Activated CD4-positive, alpha-beta T cell treated with anti-CD3 and anti-CD28 coated beads, Interleukin-2, amount 50 U/mL, for 24 hours (primary cell): ENCODE results near the gene MS4A15.
"Not testable (repeated sequence)": the region's sequence is repeated elsewhere in the genome, so short reads cannot be mapped to it uniquely, and the experiment has no call there.

Experiments used
- DNase-seq, 2 donors: peaks; one replicate each; pipeline ENCODE4 v3.0.0-alpha.2; 2020; ENCODE audit warnings: low read depth in 1 of 2, low spot score in 1 of 2

MS4A15 gene

DNA sequence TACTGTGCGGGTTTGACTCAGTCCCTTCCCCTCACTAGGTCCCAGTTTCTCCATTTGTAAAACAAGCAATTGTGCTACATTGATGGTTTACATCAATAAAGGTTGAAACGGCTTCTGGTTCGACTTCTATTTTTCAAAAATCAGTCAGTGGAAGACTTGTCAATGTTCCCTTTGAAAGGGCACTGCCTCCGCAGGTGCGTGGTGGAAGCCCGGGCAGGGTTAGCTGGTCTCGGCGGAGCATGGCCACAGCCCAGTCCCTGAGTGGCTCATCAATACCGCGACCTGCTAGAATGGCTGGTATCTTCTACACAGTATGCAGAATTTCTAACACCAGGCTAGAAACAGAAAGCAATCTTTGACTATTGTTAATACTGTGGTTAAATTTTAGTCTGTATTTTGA lies 44.5 kb downstream of the MS4A15 start:
- DNase-seq, result no peak

DNA sequence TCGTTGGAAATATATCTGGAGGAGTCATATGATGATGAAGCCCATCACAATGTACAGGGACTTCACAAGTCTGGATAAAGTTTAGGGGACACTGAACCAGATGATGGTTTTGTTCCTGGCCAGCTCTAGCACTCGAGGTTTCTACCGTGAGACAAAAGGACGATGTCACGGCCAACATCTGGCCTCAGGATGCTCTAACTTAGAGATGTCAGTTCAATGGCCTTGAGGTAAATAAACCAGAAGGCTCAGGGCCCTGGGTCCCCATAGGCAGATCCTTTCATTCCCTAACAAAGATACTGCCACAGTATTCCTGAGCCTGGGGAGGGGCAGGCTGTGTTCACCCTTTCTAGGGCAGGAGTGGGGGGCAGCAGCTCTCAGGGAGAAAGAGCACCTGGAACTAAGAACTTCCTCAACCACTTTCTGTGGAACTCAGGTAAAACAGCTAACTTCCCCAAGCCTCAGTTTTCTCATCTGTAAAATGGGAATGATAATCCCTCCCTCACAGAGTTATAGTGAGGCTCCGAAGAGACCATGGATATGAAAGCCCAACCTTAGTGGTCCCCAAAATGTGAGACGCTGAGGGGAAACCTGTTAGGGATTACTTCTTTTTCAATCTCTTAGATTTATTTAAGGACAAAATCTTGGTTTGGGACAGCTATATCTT lies 46.7 kb downstream of the MS4A15 start:
- no peak for DNase-seq

DNA sequence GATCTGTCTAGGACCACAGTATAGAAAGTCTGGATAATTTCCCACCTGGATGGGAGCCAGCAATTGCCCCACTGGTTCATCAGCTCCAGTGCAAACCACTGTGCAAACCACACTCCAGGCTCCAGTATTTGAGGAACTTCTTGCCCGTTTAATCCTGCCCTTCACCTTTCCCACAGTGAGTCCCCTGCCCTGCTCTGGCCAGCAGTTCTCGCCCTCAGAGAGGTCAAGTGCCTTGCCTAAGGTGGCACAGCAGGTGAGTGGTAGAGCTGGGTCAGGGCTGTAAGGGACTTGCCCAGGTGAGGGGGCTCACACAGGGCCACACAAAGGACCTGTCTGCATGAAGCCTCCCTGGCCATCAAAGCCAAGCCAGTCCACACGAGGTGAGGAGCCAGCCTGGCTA lies 52.6 kb downstream of the MS4A15 start:
- no peak for DNase-seq

DNA sequence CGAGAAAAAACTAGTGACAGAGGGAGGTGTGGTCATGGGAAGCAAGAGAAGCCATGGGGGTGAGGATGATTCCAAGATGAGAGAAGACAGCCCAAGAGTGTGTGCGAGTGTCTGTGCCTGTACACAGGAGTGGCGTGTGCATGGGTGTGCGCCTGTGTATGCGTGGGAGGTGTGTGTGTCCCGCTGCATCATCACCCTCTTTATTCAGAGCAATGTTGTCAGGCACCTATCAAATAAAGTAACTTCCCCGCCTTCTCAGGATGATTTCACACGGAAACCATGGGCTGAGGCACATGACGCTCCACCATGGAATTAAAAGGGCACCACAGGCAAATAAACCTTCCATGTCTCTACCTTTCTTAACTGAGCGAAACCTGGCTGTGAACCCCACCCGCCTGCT lies 53.0 kb downstream of the MS4A15 start:
- DNase-seq, result no peak

DNA sequence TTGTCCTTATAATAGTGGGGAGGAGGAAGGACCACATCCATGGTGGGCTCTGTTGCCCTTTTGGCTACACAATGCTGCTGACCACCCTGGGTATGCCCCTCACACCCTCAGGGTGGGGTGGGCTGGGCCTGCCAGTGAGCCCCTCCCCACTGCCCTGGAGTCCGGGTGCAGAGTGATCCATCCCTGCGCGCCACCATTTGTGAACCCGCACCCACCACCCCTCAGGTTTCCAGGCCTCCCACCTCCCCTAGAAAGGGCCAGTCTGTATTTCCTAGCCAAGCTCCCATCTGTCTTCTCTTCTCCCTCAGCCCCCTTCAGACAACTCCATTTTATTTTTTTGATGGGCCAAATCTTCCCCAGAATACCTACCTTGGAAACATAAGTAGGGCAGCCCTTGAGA lies 53.5 kb downstream of the MS4A15 start:
- no peak for DNase-seq

DNA sequence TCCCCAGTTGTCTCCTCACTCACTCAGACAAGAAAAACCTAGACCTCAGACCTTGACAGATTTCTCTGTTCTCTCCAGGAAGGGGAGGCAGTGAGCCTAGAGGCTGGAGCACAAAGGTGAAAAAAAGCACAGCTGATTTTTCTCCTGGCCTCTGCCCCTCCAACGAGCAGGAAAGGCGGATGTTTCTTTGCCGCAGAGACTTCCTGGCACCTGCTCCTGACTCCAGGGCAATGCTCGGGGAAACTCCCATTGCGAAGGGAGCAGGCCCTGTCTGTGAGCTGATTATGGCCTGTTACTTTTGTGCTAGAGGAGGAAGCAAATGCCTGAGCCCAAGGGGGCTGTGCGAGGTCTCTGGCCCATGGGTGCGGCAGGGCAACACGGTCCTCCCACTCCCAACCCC lies 53.9 kb downstream of the MS4A15 start:
- DNase-seq, result no peak

DNA sequence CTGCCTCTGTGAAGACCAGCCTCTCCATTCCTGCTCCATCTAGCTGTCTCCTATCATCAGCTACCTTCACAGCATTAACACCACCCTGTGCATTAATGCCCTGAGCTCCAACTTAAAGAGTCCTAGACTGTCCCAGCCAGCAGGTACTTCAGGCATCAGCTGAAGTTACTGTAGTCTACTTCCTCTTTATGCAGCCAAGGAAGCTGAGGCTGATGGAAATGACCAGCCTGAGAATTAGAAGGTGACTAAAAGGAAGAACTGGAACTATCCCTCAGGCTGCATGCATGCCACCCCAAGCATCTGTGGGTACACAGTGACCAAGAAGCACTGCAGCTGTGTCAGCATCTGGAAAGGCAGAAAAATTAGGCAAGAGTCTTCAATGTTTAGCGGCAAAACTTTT lies 56.7 kb downstream of the MS4A15 start:
- DNase-seq, result no peak

DNA sequence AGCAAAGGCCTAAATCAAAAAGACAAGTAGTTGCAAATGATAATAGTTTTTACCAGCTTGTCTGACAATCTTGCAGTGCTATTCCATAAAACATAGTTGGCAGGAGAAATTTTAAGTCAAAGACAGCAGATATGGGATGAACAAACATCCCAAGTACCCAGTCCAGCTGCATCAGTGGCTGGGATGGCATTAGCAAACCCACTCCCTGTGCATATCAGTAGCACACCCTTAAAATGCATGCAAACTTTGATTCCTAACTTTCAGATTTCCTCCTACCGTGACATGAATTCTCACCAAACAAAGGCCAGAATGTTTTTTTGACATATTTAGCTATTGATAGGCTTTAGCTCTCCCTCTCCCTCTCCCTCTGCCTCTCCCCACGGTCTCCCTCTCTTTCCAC lies 57.4 kb downstream of the MS4A15 start:
- no peak for DNase-seq

DNA sequence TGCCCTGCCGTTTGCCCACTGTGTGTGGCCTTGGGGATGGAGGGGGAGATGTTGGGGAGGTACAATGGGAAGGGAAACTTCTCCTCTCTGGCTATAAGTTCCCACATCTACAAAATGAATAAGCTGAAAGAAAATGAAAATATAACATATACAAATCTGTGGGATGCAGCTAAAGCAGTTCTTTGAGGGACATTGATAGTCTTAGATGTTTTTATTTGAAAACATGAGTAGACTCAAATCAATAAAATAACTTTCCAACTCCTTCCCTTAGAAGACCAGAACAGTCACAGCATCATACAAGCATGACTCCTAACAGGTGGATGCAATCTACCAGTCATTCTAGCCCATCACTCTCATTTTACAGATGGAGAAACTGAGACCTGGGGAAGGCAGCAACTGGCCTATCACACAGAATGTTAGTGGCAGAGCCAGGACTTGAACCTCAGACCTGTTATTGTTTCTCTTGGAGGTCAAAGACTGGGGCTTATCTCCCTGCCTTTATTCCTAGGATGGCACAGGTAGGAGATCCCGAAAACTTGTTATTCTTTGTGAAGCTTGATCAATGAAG lies 60.0 kb downstream of the MS4A15 start:
- DNase-seq, result no peak

DNA sequence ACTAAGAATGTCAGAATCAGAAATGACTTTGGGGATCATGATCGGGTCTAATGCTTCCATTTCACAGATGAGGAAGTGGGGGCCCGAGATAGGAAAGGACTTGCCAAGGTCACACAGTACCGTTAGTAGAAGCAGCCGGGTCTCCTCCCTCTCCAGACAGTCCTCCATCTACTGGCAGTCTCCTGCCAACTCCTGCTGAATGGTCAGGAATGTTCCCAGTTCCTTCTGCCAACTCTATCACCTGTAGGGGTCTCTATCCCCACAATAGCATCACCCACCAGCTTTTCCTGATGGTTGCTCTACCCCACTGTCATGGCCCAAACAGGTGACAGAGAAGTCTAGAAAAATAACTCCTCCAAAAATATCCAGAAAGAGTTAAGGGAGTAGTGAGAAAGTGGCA lies 61.4 kb downstream of the MS4A15 start:
- no peak for DNase-seq

DNA sequence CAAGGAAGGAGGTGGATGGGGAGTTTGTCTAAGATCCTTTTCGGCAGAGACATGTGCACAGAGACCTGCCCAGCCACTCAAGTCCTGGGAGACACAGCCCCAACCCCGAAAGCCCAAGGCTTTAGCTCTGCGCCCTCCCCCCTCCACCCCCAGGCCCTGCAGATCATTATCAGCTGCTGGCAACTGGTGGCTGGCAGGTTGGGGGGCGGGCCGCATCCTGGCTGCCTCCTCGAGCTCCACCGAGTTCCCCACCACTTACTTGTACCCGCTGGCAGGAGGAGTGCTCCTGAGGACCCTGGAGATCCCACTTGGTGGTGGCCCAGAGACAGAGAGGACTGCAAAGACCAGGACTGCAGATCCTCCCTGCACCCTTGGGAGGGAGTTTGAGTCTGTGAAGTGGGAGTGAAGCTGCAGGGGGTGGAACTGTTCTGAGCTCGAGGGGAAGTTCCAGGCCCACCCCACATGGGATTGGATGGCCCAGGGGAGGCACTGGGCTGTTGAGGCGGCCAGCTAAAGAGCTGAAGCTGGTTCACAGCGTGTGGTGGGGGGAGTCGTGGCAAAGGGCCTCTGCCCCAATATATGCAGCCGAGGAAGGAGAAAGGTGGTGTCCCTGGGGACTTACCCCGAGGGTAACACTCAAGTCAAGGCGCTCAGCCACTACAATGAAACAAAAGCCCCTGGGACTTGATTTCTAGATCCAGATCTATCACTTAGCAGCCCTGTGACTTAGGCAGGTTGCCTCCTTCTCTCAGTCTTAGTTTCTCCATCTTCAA lies 65.3 kb downstream of the MS4A15 start:
- DNase-seq, result no peak

DNA sequence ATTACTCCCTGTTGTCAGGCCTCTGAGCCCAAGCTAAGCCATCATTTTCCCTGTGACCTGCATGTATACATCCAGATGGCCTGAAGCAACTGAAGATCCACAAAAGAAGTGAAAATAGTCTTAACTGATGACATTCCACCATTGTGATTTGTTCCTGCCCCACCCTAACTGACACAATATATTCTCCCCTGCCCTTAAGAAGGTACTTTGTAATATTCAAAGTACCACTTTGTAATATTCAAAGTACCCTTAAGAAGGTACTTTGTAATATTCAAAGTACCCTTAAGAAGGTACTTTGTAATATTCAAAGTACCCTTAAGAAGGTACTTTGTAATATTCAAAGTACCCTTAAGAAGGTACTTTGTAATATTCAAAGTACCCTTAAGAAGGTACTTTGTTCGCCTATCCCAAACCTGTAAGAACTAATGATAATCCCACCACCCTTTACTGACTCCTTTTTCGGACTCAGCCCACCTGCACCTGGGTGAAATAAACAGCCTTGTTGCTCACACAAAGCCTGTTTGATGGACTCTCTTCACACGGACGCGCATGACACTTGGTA lies 67.2 kb downstream of the MS4A15 start:
- DNase-seq, result not testable (repeated sequence)

DNA sequence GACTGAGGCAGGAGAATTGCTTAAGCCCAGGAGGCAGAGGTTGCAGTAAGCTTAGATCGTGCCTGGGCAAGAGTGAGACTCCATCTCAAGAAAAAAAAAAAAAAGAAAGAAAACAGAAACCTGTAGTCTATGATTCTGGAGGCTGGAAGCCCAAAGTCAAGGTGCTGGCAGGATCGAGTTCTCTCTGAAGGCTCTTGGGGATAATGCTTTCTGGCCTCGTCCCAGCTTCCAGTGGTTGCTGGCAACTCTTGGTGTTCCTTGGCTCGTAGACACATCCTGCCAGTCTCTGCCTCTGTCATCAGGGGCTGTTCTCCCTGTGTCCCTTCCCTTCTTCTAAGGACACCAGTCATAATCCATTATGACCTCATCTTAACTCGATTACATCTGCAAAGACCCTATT lies 68.5 kb downstream of the MS4A15 start:
- DNase-seq, result no peak

DNA sequence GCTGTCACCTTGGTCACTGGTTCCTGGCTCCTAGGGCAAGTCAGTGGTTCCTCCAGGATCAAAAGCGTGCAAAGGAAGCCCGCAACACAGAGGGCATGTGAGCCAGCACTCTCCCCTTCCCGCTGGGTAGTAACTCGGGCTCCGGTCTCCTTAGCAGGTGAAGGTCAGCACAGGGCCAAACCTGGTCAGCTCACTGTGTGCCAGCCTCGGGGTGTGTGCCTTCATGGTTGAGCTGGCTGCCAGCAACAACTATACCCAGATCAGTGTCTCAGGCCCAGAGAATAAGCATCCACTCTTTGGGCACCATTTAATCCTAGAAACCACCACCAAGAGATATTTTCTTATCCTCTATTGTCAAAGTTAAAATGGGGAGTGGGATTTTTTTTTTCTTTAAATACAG lies 69.1 kb downstream of the MS4A15 start:
- no peak for DNase-seq
